ENCODE data around the gene GGPS1. TPM values are rescaled to one million over a fixed set of nuclear protein-coding genes. Genes with fewer than 3 reads are reported as not detected.
"Not testable (repeated sequence)": the region's sequence is repeated elsewhere in the genome, so short reads cannot be mapped to it uniquely, and the experiment has no call there.

The GGPS1 gene
- total RNA-seq, 2 experiments from 2014 or later, result 24.5 to 25.9 TPM

DNA sequence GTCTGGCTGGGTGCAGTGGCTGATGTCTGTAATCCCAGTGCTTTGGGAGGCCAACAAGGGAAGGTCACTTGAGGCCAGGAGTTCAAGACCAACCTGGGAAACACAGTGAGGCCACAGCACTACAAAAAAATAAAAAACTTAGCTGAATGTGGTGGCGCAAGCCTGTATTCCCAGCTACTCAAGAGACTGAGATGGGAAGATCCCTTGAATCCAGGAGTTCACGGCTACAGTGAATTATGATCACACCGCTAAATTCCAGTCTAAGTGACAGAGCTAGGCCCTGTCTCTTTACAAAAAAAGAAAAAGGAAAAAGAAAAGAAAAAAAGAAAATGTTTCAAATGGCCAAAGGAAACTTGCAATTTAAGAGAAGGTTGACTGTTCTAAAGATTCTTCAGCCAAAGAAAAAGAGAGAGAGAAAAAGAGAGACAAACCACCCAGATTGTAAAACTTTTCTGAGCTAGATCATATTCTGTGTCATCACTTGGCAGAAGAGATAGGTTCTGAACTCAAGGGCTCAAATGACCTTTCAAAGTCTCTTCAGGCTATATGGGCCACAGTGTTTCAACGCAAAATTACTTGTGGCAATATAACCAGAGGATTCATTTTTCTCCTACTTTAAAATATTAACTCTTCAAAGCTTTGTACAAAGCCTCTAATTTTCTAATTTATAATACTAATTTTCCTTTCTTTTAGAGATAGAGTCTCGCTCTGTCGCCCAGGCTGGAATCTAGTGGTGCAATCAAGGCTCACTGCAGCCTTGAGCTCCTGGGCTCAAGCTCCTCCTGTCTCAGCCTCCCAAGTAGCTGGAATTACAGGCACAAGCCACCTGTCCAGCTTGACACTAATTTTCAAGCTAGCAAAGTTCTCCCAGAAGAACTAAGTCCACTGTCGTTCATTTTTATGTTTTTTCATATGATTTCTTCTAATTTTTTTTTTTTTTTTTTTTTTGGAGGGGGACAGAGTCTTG lies 20.9 kb upstream of the GGPS1 start:
- Mint-ChIP-seq H3K4me1 (ENCODE audit: low read depth) (peaks cover 51% of the 10 kb centered on the region), H3K4me3 (no peak overlapping the region)
- CTCF ChIA-PET, result interaction anchor here (0.9 to 1.1 kb wide), 2 partner anchors 17 to 55 kb away, joined by 3 read pairs; no protein-coding TSS in a partner anchor

GRCh38 chr1:235309206-235309605 lies 19.2 kb upstream of the GGPS1 start:
- POLR2A ChIA-PET; H3K27me3 Mint-ChIP-seq (ENCODE audit: low read depth); DNase-seq; ATAC-seq; H3K9me3 Mint-ChIP-seq (ENCODE audit: insufficient read depth); H3K27ac Mint-ChIP-seq; H3K4me3 Mint-ChIP-seq; CTCF ChIA-PET: not testable (repeated sequence)
- peaks cover 61% of the 10 kb centered on the region for H3K4me1 Mint-ChIP-seq (ENCODE audit: low read depth)
- H3K36me3 Mint-ChIP-seq (ENCODE audit: low read depth), result peaks cover 28% of the 10 kb centered on the region

More for the DNA sequence above, 20.9 kb upstream of the GGPS1 start:
- ATAC-seq (no peak), DNase-seq (no peak)
- POLR2A ChIA-PET, result no interaction called here
- H3K36me3 Mint-ChIP-seq (ENCODE audit: low read depth), result peaks cover 27% of the 10 kb centered on the region
- peak overlapping the region; percentile 55 for H3K27ac Mint-ChIP-seq
- no peaks in the 10 kb centered on the region for H3K9me3 Mint-ChIP-seq (ENCODE audit: insufficient read depth)
- no peaks in the 10 kb centered on the region for H3K27me3 Mint-ChIP-seq (ENCODE audit: low read depth)

- Mint-ChIP-seq H3K27me3 (ENCODE audit: low read depth) (no peaks in the 10 kb centered on the region), H3K27ac (peak overlapping the region; percentile 23), H3K36me3 (ENCODE audit: low read depth) (peaks cover 25% of the 10 kb centered on the region), H3K4me1 (ENCODE audit: low read depth) (peaks cover 60% of the 10 kb centered on the region), H3K4me3 (peak overlapping the region; percentile 38), H3K9me3 (ENCODE audit: insufficient read depth) (no peaks in the 10 kb centered on the region)
- DNase-seq, result no peak
- ATAC-seq, result peak; percentile 62
- CTCF ChIA-PET, result interaction anchor here (0.6 to 4.1 kb wide), 5 partner anchors 8 to 981 kb away, joined by 3 to 14 read pairs (median 4); no protein-coding TSS in a partner anchor
- POLR2A ChIA-PET, result interaction anchor here (2.9 kb wide), 1 partner anchor 14 kb away, joined by 21 read pairs; the partner anchor contains the start of genes ARID4B and GGPS1
Measured at GRCh38 chr1:235313262-235313661, 15.1 kb upstream of the GGPS1 start.

DNA sequence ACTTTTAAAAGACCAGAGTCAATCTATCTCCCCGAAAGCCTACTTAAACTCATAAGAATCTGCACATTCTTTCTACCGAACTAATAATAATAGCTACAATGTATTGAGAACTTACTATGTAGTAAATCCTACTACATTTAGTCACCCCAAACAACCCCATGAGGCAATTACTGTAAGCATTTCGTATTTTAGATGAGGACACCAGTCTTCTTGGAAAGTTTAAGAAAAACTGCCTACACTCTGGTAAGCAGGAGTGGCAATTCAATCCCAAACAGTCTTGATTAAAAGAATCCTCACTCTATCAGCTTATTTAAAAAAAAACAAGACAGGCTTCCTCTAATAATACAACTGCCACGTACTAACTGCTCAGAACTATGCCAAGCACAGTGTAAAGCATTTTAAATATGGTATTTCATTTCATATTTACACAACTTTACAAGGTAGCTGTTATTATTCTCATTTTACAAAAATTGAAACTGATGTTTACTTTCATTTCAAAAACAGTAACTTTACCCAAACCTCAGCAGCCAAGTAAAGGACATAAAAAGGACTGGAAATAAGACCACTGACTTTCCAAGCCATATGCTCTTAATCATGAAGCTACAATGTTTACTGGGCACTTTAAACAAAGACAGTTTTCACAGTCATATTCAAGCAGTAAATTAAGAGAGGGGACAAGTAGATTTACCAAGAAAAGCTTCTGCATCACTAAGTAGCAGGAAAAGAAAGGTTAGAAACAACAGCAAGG lies 14.3 kb upstream of the GGPS1 start:
- Mint-ChIP-seq H3K4me1 (ENCODE audit: low read depth) (peaks cover 68% of the 10 kb centered on the region), H3K4me3 (peak overlapping the region; percentile 14), H3K36me3 (ENCODE audit: low read depth) (peaks cover 31% of the 10 kb centered on the region), H3K27ac (peak overlapping the region; percentile 23), H3K9me3 (ENCODE audit: insufficient read depth) (no peaks in the 10 kb centered on the region), H3K27me3 (ENCODE audit: low read depth) (no peaks in the 10 kb centered on the region)
- DNase-seq, result no peak
- POLR2A ChIA-PET, result interaction anchor here (2.9 kb wide), 1 partner anchor 13 kb away, joined by 21 read pairs; the partner anchor contains the start of genes ARID4B and GGPS1
- CTCF ChIA-PET, result interaction anchor here (0.7 to 4.1 kb wide), 12 partner anchors 9 to 191 kb away, joined by 3 to 14 read pairs (median 4); no protein-coding TSS in a partner anchor
- no peak for ATAC-seq

GRCh38 chr1:235315173-235315572 lies 13.2 kb upstream of the GGPS1 start:
- Mint-ChIP-seq H3K9me3 (ENCODE audit: insufficient read depth) (no peaks in the 10 kb centered on the region), H3K4me1 (ENCODE audit: low read depth) (peaks cover 73% of the 10 kb centered on the region), H3K27me3 (ENCODE audit: low read depth) (no peaks in the 10 kb centered on the region), H3K36me3 (ENCODE audit: low read depth) (peaks cover 33% of the 10 kb centered on the region), H3K27ac (no peak overlapping the region), H3K4me3 (no peak overlapping the region)
- POLR2A ChIA-PET, result no interaction called here
- DNase-seq (no peak), ATAC-seq (no peak)
- CTCF ChIA-PET, result interaction anchor here (0.9 to 4.1 kb wide), 7 partner anchors 10 to 85 kb away, joined by 3 to 14 read pairs (median 5); no protein-coding TSS in a partner anchor

DNA sequence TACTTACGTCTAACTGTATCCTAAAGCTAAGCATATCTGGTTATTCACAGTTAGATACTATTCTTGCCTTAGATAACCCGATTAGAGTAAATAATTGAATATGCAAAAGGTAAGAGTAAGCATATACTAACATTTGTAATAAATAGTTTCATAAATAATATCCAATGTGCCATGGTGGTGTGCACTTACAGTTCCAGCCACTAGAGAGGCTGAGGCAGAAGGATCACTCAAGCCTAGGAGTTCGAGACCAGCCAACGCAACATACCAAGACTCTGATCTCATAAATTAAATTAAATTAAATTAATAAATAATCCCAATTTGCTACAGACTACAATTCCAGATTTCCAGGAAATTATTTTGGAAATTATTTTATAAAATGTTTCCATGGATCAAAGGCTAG lies 12.6 kb upstream of the GGPS1 start:
- Mint-ChIP-seq H3K27ac (no peak overlapping the region), H3K9me3 (ENCODE audit: insufficient read depth) (no peaks in the 10 kb centered on the region), H3K4me1 (ENCODE audit: low read depth) (peaks cover 74% of the 10 kb centered on the region), H3K36me3 (ENCODE audit: low read depth) (peaks cover 38% of the 10 kb centered on the region), H3K27me3 (ENCODE audit: low read depth) (no peaks in the 10 kb centered on the region), H3K4me3 (no peak overlapping the region)
- DNase-seq, result no peak
- no peak for ATAC-seq
- CTCF ChIA-PET, result interaction anchor here (0.9 to 4.1 kb wide), 4 partner anchors 9 to 62 kb away, joined by 3 to 14 read pairs (median 8); no protein-coding TSS in a partner anchor
- POLR2A ChIA-PET, result no interaction called here

GRCh38 chr1:235317168-235317567 lies 11.2 kb upstream of the GGPS1 start:
- H3K4me3 Mint-ChIP-seq, result no peak overlapping the region
- ChIA-PET CTCF (interaction anchor here (0.8 kb wide), 1 partner anchor 41 kb away, joined by 3 read pairs; no protein-coding TSS in a partner anchor), POLR2A (no interaction called here)
- ATAC-seq (no peak), DNase-seq (no peak)
- H3K27me3 Mint-ChIP-seq (ENCODE audit: low read depth), result no peaks in the 10 kb centered on the region
- H3K27ac Mint-ChIP-seq, result no peak overlapping the region
- H3K4me1 Mint-ChIP-seq (ENCODE audit: low read depth), result peaks cover 76% of the 10 kb centered on the region
- no peaks in the 10 kb centered on the region for H3K9me3 Mint-ChIP-seq (ENCODE audit: insufficient read depth)
- peaks cover 41% of the 10 kb centered on the region for H3K36me3 Mint-ChIP-seq (ENCODE audit: low read depth)

GRCh38 chr1:235319255-235319654 lies 9.1 kb upstream of the GGPS1 start:
- ChIA-PET POLR2A (interaction anchor here (0.6 to 1.4 kb wide), 4 partner anchors 8 to 43 kb away, joined by 3 to 6 read pairs (median 4); partner anchors contain the start of genes ARID4B and GGPS1), CTCF (interaction anchor here (0.6 to 1.6 kb wide), 3 partner anchors 20 to 98 kb away, joined by 3 to 4 read pairs (median 3); no protein-coding TSS in a partner anchor)
- DNase-seq, result no peak
- H3K4me3 Mint-ChIP-seq, result no peak overlapping the region
- H3K4me1 Mint-ChIP-seq (ENCODE audit: low read depth), result peaks cover 66% of the 10 kb centered on the region
- H3K36me3 Mint-ChIP-seq (ENCODE audit: low read depth), result peaks cover 43% of the 10 kb centered on the region
- ATAC-seq, result no peak
- H3K9me3 Mint-ChIP-seq (ENCODE audit: insufficient read depth), result no peaks in the 10 kb centered on the region
- no peaks in the 10 kb centered on the region for H3K27me3 Mint-ChIP-seq (ENCODE audit: low read depth)
- H3K27ac Mint-ChIP-seq, result no peak overlapping the region

- CTCF ChIA-PET, result no interaction called here
Measured at GRCh38 chr1:235320521-235321179, 7.7 kb upstream of the GGPS1 start.

DNA sequence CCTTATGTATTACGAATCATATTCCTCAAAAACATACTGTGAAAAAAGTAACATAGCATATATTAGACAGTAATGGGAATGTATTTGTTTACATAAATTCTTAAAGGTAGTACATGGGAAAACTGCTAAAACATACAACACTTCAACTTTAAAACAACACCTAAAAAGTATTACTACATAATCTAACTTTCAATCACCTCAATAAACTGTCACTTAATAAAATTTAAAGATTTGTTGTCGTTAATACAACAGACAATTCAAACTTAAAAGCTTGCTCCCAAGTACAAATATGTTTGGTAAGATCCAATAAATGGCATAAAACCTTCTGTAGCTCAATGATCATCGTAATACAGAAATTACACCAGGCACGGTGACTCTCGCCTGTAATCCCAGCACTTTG lies 4.1 kb upstream of the GGPS1 start:
- no peaks in the 10 kb centered on the region for H3K9me3 Mint-ChIP-seq (ENCODE audit: insufficient read depth)

More at GRCh38 chr1:235320521-235321179, 7.7 kb upstream of the GGPS1 start:
- POLR2A ChIA-PET, result no interaction called here
- ATAC-seq, result no peak
- peak overlapping the region; percentile 11 for H3K27ac Mint-ChIP-seq
- no peaks in the 10 kb centered on the region for H3K9me3 Mint-ChIP-seq (ENCODE audit: insufficient read depth)
- DNase-seq, result no peak
- no peaks in the 10 kb centered on the region for H3K27me3 Mint-ChIP-seq (ENCODE audit: low read depth)
- H3K4me3 Mint-ChIP-seq, result no peak overlapping the region
- H3K4me1 Mint-ChIP-seq (ENCODE audit: low read depth), result peaks cover 64% of the 10 kb centered on the region
- H3K36me3 Mint-ChIP-seq (ENCODE audit: low read depth), result peaks cover 51% of the 10 kb centered on the region

DNA sequence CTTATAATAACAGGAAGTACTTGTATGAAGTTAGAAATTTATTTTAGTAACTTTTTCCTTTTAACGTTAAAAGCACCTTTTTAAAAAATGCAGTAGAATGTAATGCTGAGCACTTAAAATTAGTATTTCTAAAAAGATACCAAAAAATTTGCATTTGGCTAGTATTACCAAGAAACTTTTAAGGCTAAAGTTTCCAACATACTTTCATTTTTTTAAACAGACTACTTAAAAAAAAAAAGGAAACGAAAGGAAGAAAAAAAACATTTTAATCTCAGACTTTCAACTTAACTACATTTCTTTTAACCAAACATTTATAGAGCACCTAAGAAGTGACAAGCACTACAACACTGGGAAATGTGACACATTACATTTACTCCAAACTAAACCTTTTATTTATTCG lies 3.2 kb upstream of the GGPS1 start:
- ATAC-seq (no peak), DNase-seq (no peak)
- H3K4me1 Mint-ChIP-seq (ENCODE audit: low read depth), result peaks cover 47% of the 10 kb centered on the region
- peak overlapping the region; percentile 69 for H3K27ac Mint-ChIP-seq
- ChIA-PET POLR2A (interaction anchor here (0.7 kb wide), 2 partner anchors 221 to 722 kb away, joined by 3 read pairs; no protein-coding TSS in a partner anchor), CTCF (interaction anchor here (0.7 to 2.5 kb wide), 7 partner anchors 11 to 165 kb away, joined by 3 to 14 read pairs (median 5); no protein-coding TSS in a partner anchor)
- H3K36me3 Mint-ChIP-seq (ENCODE audit: low read depth), result peaks cover 44% of the 10 kb centered on the region
- no peaks in the 10 kb centered on the region for H3K9me3 Mint-ChIP-seq (ENCODE audit: insufficient read depth)
- peak overlapping the region; percentile 94 for H3K4me3 Mint-ChIP-seq
- no peaks in the 10 kb centered on the region for H3K27me3 Mint-ChIP-seq (ENCODE audit: low read depth)

More for the DNA sequence above, 4.1 kb upstream of the GGPS1 start:
- ATAC-seq, result no peak
- CTCF ChIA-PET, result interaction anchor here (0.7 to 2.5 kb wide), 7 partner anchors 10 to 164 kb away, joined by 3 to 14 read pairs (median 5); no protein-coding TSS in a partner anchor
- Mint-ChIP-seq H3K36me3 (ENCODE audit: low read depth) (peaks cover 46% of the 10 kb centered on the region), H3K27me3 (ENCODE audit: low read depth) (no peaks in the 10 kb centered on the region), H3K27ac (peak overlapping the region; percentile 34), H3K4me3 (peak overlapping the region; percentile 94), H3K4me1 (ENCODE audit: low read depth) (peaks cover 52% of the 10 kb centered on the region)
- DNase-seq, result no peak
- POLR2A ChIA-PET, result no interaction called here
